ENCODE results near the gene C1orf116.

The C1orf116 gene

DNA sequence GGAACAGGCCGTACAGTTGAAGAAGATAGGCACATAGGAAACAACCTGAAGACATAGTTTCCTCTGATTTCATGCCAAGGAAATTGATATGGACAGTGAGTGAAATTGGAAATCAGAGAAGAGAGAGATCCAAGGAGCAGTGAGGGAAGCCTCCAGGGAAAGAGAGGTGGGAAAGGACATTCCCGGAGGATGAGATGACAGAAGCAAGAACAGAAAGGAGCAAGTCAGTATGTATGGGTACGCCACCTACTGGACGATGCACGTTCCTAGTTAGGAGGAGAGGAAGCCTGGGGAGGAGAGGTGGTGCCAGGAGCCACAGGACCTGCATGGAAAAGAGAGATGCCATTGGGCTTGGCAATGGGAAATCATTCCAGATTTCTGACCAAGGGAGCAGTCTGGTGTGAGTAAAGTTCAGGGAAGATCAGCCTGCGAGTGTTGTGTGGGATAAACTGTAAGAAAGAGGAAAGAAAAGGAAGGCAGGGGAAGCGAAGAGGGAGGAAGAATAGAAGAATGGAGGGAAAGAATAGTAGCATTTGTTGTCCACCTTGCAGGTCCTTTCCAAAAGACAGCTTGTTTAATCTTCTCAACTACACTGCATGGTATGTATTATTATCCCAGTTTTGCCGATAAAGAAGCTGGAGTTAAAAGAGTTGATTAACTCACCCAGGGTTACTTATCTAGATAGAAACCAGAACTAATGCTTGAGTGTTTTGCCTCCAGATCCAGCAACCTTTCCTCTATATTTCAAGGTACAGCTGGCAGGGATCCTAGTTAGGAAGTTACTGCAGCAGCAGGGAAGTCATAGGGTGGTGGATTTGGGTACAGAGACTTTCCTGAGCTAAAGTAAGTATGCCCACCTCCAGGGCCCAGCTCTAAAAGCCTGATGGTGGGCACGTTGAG lies 27.4 kb downstream of the C1orf116 start:
- Histone ChIP-seq H3K4me3 (ENCODE audit: low read depth in 1 of 2, low read length in 1 of 2) (no peak overlapping the region), H3K36me3 (no peaks in the 10 kb centered on the region), H3K27me3 (no peaks in the 10 kb centered on the region), H3K9me3 (no peaks in the 10 kb centered on the region), H3K27ac (no peak overlapping the region), H3K4me1 (ENCODE audit: control insufficient read depth in 1 of 2, insufficient read depth in 1 of 2, low read depth in 1 of 2, low read length in 1 of 2) (peaks cover 13 to 19% of the 10 kb centered on the region in 2 experiments)
- TF ChIP-seq, protein P1, sequence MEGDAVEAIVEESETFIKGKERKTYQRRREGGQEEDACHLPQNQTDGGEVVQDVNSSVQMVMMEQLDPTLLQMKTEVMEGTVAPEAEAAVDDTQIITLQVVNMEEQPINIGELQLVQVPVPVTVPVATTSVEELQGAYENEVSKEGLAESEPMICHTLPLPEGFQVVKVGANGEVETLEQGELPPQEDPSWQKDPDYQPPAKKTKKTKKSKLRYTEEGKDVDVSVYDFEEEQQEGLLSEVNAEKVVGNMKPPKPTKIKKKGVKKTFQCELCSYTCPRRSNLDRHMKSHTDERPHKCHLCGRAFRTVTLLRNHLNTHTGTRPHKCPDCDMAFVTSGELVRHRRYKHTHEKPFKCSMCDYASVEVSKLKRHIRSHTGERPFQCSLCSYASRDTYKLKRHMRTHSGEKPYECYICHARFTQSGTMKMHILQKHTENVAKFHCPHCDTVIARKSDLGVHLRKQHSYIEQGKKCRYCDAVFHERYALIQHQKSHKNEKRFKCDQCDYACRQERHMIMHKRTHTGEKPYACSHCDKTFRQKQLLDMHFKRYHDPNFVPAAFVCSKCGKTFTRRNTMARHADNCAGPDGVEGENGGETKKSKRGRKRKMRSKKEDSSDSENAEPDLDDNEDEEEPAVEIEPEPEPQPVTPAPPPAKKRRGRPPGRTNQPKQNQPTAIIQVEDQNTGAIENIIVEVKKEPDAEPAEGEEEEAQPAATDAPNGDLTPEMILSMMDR (IDR thresholded peaks at IDR 0.05), result no peak

DNA sequence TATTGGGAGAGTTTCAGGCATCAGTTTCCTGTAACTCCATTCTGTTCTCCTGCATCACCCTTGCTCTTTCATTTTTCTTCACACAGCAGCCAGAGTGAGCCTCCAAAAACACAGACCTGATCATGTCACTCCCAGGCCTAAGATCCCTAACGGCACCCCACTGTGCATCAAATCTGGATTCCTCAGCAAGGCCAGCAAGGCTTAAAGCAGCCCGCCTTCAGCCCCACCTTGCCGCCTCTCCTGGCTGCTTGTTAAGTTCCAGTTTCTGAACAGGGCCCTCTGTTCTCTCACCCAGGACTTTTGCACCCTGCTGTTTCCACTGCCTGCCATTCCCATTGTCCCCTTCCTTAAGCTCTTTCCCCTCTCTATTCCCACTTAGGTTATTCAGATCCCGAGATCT lies 29.3 kb downstream of the C1orf116 start:
- Histone ChIP-seq H3K9me3 (no peaks in the 10 kb centered on the region), H3K4me1 (ENCODE audit: control insufficient read depth in 1 of 2, insufficient read depth in 1 of 2, low read depth in 1 of 2, low read length in 1 of 2) (peaks cover 23 to 33% of the 10 kb centered on the region in 2 experiments), H3K4me3 (ENCODE audit: low read depth in 1 of 2, low read length in 1 of 2) (no peak overlapping the region), H3K36me3 (no peaks in the 10 kb centered on the region), H3K27ac (no peak overlapping the region), H3K27me3 (no peaks in the 10 kb centered on the region)
- TF ChIP-seq, protein P1 (IDR thresholded peaks at IDR 0.05), result no peak

DNA sequence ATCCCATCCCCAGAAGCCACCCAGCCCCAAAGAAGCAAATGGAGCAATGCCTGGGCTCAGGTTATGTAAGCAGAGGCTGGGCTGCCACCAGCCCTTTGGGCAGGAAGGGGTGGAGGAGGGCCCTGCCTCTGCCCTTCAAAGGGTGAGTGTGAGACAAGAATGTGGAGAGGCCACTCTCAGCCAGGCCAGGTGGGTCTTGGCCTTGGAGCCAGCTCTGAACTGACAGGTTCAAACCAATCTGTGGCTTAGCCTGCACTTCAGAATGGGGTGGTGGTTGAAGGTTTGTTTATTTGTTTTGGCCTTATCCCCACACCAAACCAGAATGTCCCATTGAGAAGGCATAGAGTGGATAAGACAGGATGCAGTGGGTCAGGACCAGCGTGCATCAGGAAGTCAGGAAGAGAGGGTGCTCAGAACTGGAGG lies 29.8 kb downstream of the C1orf116 start:
- TF ChIP-seq, protein P1 (IDR thresholded peaks at IDR 0.05), result no peak
- Histone ChIP-seq H3K4me1 (ENCODE audit: control insufficient read depth in 1 of 2, insufficient read depth in 1 of 2, low read depth in 1 of 2, low read length in 1 of 2) (peaks cover 24 to 35% of the 10 kb centered on the region in 2 experiments), H3K27ac (no peak overlapping the region), H3K27me3 (no peaks in the 10 kb centered on the region), H3K36me3 (no peaks in the 10 kb centered on the region), H3K9me3 (no peaks in the 10 kb centered on the region), H3K4me3 (ENCODE audit: low read depth in 1 of 2, low read length in 1 of 2) (no peak overlapping the region)

DNA sequence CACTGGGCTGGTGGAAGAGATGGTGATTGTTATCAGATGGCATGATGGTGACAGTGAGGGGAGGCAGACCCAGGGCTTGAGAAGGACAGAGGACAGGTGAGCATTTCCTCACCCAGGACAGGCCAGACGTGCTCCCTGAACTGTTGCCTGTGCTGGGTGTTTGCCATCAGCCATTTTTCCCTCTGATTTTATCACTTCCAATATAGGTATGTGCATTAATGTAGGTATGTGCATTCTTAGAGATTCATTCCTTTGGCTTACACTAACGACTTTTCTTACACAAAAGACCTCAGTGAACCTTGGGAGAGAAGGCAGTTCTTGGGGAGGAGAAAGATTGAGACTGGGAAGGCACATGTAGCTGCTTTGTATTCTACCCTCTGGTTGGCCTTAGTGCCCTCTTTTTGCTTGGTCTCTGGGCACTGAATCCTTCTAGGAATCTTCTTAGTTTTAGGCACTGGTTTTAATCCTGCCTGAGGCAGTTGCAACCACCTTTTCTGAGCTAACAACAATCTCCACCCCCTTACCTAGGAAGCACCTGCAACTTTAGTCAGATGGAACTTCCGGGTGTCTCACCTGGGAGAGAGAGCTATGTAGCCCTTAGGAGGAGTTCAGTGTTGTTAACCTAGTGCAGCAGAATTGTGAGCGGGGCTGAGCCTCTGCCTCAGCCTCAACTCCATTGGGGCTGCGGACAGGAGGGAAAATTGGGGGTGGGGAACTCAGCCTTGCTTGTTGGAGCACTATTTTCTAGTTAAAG lies 30.9 kb downstream of the C1orf116 start:
- no peaks in the 10 kb centered on the region for H3K27me3 ChIP-seq
- TF ChIP-seq, protein P1 (IDR thresholded peaks at IDR 0.05), result no peak
- H3K36me3 ChIP-seq, result no peaks in the 10 kb centered on the region
- H3K27ac ChIP-seq, result no peak overlapping the region
- H3K9me3 ChIP-seq, result no peaks in the 10 kb centered on the region
- no peak overlapping the region for H3K4me3 ChIP-seq (ENCODE audit: low read depth in 1 of 2, low read length in 1 of 2)
- H3K4me1 ChIP-seq (ENCODE audit: control insufficient read depth in 1 of 2, insufficient read depth in 1 of 2, low read depth in 1 of 2, low read length in 1 of 2), result peaks cover 24 to 35% of the 10 kb centered on the region in 2 experiments

DNA sequence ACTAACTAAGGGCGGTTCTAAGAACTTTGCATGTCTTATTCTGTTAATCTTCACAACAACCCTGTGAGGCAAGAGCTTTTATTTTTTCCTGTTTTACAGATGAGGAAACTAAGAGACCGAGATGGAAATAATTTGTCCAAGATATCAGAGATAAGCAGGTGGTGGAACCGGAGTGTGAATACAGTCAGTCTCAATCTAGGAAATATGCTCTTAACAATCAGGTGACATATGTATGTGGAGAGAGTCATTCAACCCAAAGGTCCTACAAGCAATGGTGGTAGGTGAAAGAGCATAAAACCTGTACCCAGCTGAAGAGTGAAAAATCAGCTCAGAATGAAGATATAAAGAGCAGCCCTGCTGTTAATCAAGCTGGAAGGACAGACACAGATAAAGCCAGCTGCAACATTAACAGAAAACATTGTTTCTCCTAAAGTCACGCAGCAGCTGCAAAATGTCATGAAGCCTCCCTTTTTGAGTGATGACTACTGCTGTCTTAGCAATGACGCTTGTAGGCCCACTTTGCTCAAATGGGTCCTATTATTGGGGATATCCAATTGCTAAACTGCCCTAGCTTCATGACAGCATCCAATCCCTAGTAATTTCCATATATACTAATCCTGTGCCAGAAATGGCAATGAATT lies 31.8 kb downstream of the C1orf116 start:
- Histone ChIP-seq H3K4me3 (ENCODE audit: low read depth in 1 of 2, low read length in 1 of 2) (no peak overlapping the region), H3K4me1 (ENCODE audit: control insufficient read depth in 1 of 2, insufficient read depth in 1 of 2, low read depth in 1 of 2, low read length in 1 of 2) (peaks cover 24 to 35% of the 10 kb centered on the region in 2 experiments), H3K36me3 (no peaks in the 10 kb centered on the region), H3K27ac (no peak overlapping the region), H3K27me3 (no peaks in the 10 kb centered on the region), H3K9me3 (no peaks in the 10 kb centered on the region)
- TF ChIP-seq, protein P1 (IDR thresholded peaks at IDR 0.05), result no peak

All from neutrophil (primary cell).